HG03521 (cell line): ENCODE measurements around the gene IGFL2.
"Not testable (repeated sequence)": the region's sequence is repeated elsewhere in the genome, so short reads cannot be mapped to it uniquely, and the experiment has no call there.

Experiments used
- ATAC-seq: cut with Tn5 transposase; IDR thresholded peaks from one replicate; pipeline ENCODE4 v1.9.1; 2021; ENCODE audit warnings: mild to moderate bottlenecking, moderate library complexity; ENCODE audit not compliant: unreplicated experiment

The IGFL2 gene

GRCh38 chr19:46186717-46187101, 38.7 kb downstream of the IGFL2 start:
- no peak for ATAC-seq

- ATAC-seq, result no peak
Measured at GRCh38 chr19:46189971-46190888, 42.2 kb downstream of the IGFL2 start.

DNA sequence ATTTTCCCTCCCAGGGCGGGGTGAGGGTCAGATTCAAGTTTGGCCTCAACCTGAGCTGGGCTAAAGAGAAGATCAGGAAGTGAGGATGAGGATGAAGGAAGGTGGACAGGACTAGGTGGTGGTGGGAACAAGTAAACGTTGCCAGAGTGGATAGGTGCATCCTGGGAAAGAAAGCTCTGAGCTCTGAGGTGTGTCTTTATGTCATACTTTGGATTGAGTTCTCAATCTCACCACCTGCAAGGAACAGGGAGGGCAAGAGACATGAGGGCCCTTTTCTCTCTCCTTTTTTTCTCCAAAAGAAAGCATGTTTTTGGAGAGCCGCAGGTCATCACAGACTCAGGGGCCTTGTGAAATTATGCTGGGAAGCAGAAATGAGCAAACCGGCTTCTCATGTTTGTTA, 43.3 kb downstream of the IGFL2 start:
- ATAC-seq, result no peak

DNA sequence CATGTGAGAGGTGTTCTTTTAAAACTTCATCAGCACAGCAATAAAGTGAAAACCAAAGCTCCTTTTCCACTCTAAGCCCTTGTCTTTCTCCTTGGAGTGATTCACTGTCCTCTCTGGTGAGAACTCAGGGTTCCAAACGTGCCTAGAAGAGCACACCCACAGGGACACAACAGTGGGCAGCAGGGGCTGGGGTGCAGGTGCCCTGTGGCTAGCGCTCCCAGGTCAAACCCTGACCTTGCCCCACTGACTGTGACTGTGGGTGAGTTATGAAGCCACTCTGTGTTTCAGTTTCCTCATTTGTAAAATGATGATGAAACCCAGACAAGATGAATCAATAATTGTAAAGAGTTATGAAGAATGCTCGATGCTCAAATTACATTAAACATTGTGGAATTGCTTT, 43.9 kb downstream of the IGFL2 start:
- ATAC-seq, result no peak

DNA sequence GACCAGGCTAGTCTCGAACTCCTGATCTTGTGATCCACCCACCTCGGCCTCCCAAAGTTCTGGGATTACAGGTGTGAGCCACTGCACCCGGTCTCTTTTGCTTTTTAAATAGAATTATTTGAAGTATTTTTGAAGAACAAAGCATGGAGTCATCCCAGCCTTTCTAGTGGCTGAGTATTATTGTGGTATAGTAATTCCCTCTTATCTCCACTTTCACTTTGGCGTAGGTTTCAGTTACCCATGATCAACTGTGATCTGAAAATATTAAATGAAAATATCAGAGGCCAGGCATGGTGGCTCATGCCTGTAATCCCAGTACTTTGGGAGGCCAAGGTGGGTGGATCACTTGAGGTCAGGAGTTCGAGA, 44.6 kb downstream of the IGFL2 start:
- ATAC-seq, result not testable (repeated sequence)

DNA sequence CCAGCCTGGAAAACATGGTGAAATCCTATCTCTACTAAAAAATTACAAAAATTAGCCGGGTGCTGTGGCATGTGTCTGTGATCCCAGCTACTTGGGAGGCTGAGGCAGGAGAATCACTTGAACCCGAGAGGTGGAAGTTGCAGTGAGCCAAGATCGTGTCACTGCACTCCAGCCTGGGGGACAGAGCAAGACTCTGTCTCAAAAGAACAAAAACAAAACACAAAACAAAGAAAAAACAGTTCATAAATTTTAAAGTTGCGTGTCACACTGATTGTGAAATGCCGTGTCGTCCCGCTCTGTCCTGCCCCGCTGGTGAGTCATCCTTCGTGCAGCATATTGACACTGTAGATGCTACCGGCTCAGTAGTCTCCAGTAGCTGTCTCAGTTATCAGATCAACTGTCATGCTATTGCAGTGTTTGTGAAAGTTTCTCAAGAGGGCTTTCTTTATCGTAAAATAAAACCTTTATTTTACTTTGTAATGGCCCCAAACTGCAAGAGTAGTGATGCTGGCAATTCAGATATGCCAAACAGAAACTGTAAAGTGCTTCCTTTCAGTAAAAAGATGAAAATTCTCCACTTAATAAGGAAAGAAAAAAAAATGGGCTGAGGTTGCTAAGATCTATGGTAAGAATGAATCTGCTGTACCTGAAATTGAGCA, 45.1 kb downstream of the IGFL2 start:
- no peak for ATAC-seq

DNA sequence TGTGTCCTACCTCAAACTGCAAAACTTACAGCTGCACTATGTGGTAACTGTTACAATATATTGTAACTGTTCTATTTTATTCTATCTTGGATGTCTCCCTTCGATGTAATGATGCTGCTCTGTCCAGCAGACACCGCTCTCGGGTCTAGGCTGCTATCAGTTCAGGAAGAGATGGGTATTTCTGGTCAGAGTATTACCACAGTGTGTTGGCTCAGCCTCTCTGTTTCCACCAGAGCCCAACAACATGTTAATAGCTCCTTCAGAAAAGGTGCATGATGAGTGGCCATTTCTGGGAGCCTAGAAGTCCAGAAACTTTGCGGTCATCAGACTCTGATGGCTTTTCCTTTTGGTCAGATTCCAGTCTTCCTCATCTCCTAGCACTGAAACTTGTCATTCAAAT, 45.6 kb downstream of the IGFL2 start:
- no peak for ATAC-seq

GRCh38 chr19:46195104-46195503, 47.1 kb downstream of the IGFL2 start:
- ATAC-seq, result no peak

DNA sequence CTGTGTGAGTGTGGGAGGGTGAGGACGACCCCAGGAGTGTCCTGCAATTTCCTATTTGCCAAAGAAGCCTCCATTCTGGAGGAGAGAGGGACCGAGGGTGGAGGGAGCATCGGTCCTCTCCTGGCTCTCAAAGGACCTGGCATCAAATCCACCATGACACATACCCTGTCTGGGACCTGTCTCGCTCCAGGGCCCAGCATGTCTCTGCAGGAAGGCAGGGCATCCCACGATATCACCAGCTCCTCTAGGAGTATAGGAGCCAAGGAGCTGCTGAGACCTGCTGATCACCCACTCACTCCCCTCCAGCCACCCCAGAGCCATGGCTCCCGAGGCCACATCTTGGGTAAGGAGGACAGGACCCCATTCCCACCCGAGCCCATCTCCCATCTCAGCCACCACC, 47.9 kb downstream of the IGFL2 start:
- not testable (repeated sequence) for ATAC-seq

DNA sequence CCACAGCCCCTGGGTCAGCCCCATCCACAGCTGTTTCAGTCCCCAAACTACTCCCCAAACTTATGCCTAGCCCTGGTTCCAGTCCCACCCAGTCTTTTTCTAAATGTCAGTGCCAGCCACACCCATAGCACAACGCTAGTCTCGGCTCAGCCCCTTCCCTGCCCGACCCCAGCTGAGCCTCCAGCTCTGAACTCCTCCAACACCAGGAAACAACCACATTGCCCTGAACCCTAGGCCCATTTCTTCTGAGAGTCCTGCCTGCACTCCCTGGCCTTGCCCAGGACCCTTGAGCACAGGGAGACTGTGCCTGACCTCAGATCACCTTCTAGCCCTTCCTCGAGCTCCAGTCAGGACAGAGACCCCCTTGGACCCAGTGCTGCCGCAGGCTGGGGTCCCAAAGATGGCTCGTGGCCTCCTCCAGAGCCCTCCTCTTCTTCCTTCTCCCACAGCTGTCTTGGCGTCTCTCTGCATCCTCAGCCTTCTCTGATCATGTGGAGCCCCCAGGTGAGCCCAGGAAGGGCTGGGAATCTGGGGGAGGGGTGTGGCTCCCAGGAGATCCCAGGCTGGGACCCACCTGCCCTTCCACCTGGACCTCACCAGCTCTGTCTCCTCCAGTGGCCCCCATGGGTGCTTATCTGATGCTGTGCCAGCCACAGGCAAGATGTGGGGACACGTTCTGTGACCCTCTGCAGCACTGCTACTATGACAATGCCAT, 48.5 kb downstream of the IGFL2 start:
- ATAC-seq, result no peak

DNA sequence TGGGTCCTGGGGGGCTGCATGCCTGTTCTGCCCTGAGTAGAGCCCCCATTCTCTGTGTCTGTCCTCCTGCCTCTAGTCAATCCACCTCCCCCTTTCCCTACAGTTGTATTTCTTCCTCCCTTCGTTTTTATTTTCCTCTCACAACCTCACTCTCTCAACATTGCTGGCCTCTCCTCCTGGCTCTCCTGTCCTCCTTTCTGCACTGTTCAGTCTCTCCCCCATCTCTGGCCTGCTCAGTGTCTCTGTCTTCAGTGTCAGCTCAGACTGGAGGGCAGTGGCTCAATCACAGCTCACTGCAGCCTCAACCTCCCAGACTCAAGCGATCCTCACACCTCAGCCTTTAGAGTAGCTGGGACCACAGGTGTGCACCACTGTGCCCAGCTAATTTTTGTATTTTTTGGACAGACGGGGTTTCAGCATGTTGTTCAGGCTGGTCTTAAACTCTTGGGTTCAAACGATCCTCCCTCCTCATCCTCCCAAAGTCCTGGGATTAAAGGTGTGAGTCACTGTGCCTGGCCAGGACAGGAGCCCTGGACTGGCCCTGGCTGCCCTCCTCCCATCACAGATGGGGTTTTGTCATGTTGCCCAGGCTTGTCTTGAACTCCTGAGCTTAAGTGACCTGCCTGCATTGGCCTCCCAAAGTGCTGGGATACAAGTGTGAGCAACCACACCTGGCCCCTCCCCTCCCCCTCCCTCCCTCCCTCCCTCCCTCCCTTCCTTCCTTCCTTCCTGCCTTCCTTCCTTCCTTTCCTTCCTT, 49.5 kb downstream of the IGFL2 start:
- ATAC-seq, result no peak

GRCh38 chr19:46198756-46199155, 50.7 kb downstream of the IGFL2 start:
- ATAC-seq, result no peak

- no peak for ATAC-seq
Measured at GRCh38 chr19:46201454-46202310, 53.6 kb downstream of the IGFL2 start.

DNA sequence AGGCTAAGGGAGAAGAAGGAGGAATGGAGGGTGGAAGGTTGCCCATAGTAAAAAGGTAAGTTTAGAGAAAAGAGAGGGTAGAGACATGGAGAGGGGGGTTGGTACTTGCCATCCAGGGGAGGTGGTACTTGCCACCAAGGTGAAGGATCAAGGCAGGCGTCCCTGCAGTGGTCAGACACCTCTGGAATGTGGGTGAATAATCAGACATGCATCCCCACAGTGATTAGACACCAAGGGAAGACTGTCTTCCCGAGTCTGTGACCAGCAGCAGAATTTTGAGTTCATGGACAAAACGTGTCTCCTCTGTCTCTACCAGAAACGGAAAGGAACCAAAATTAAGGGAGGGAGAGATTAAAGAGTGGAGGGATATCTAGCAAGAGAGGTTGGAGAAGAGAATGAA, 54.4 kb downstream of the IGFL2 start:
- ATAC-seq, result no peak

DNA sequence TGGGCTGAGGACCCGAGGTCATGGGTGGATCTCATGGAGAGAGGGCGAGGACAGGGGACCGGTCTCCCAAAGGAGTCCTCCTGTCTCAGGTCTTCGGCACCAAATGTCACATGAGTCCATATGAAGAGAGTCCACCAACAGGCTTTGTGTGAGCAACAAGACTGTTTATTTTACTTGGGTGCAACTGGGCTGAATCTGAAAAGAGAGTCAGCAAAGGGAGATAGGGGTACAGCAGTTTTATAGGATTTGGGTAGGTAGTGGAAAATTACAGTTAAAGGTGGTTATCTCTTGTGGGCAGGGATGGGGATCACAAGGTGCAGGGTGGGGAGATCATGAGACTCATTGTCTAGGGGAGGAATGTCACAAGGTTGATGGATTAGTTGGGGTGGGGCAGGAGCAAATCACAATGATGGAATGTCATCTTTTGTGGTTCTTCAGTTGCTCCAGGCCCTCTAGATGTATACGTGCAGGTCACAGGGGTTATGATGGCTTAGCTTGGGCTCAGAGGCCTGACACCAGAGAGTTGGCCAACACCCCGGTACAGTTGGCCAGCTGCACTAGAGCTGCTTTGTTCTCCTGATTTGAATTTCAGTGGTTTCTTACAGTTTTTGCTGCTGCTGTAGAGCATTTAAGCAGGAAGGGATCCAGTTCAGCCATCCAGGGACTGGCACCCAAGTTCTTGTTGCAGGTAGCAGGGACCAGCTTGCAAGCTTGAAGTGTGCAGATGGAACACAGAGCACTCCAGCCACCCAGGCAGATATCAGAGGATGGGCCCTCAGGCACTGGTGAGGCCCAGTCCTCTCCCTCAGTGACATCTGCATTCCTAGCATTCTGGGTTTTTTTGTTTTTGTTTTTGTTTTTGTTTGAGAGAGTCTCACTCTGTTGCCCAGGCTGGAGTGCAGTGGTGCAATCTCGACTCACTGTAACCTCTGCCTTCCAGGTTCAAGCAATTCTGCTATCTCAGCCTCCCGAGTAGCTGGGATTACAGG, 55.1 kb downstream of the IGFL2 start:
- ATAC-seq, result no peak

GRCh38 chr19:46204008-46204407, 56.0 kb downstream of the IGFL2 start:
- ATAC-seq, result no peak

DNA sequence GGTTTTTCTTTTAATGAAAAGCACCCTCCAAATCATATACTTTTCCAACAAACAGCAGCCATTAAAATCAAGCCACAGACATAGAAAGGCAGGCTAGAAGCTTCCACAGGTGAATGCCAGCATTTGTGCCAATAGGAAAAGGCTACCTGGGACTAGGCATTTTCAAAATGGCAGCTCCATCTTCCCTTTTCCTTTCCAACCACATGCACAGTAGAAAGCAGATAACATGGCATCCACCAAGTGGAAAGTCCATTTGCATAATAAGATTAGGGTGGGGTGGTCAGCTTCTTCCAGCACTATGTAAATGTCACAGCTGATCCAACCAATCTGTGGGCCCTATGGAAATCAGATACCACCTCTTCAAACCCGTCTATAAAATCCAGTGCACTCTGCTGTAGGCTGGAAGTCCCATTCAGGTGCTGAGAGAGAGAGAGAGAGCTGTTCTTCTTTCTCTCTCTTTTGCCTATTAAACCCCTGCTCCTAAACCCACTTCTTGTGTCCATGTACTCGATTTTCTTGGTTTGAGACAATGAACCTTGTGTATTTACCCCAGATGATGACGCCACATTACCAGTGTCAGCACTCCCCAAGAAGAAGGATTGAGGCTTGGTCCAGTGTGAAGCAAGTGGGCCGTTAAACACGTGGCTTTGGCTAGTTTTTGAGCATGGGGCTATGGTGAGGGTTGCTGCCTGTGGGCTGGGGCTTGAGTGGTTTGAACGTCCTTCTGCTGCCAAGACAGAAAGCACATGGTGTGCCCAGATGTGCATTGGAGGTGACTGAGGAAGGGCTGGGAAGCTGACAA, 57.3 kb downstream of the IGFL2 start:
- no peak for ATAC-seq

DNA sequence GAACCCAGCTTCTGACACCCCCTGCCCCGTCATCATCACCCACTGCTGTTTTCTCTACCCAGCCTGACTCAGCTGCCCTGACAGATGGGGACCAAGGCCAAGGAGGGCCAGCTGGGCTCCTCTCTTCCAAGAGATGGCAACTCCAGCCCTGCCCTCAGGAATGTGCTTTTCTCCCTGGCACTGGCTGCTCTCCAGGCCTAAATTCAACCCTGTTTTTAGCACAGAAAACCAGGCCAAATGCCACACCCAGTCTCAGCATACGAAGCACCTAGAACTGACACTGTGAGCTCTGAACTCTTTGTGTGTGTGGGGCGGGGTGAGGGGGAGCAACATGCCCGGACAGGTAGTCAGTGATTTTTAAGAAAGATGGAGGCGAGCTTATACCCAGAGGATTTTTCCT, 58.1 kb downstream of the IGFL2 start:
- no peak for ATAC-seq
